Measurements from ENCODE around the gene SLIT3. TPM values are rescaled to one million over a fixed set of nuclear protein-coding genes. Genes with fewer than 3 reads are reported as not detected.
"Not testable (repeated sequence)": the region's sequence is repeated elsewhere in the genome, so short reads cannot be mapped to it uniquely, and the experiment has no call there.

The SLIT3 gene
- total RNA-seq, 6 experiments from 2014 or later, result 0.31 to 1.2 (median 0.65) TPM

GRCh38 chr5:168637281-168637680 is 663.7 kb downstream of the SLIT3 start:
- no peak for DNase-seq
- no peaks in the 10 kb centered on the region for H3K9me3 ChIP-seq
- H3K27ac ChIP-seq, result no peak overlapping the region
- TF ChIP-seq POLR2A (IDR thresholded peaks at IDR 0.05), result no peak
- H3K27me3 ChIP-seq, result no peaks in the 10 kb centered on the region
- intact Hi-C loops (cut with DNase I), result no loop called here
- WGBS (ENCODE audit: insufficient coverage, low coverage, low lambda C conversion rate, missing lambda C conversion rate), result 97% methylated on average over 2 of the region's 2 CpGs
- no peaks in the 10 kb centered on the region for H3K36me3 ChIP-seq
- ATAC-seq, result no peak
- no peak overlapping the region for H3K4me3 ChIP-seq
- no peaks in the 10 kb centered on the region for H3K4me1 ChIP-seq

- ATAC-seq; intact Hi-C loops (cut with DNase I); H3K4me1 ChIP-seq; H3K27me3 ChIP-seq; H3K36me3 ChIP-seq; H3K27ac ChIP-seq; H3K4me3 ChIP-seq; DNase-seq; H3K9me3 ChIP-seq: not testable (repeated sequence)
- WGBS (ENCODE audit: insufficient coverage, low coverage, low lambda C conversion rate, missing lambda C conversion rate), result no CpG with 5 or more reads among the region's 13 CpGs
These were observed 670.0 kb downstream of the SLIT3 start for GRCh38 chr5:168630958-168631357.

GRCh38 chr5:168624850-168625364 is 676.0 kb downstream of the SLIT3 start:
- peaks cover 0 to 21% (median 0%) of the 10 kb centered on the region in 4 donors for H3K4me1 ChIP-seq
- H3K9me3 ChIP-seq, result no peaks in the 10 kb centered on the region
- 21% methylated on average over 3 of the region's 3 CpGs for WGBS (ENCODE audit: insufficient coverage, low coverage, low lambda C conversion rate, missing lambda C conversion rate)
- no peak for TF ChIP-seq CTCF (IDR thresholded peaks at IDR 0.05)
- TF ChIP-seq POLR2A (IDR thresholded peaks at IDR 0.05), result no peak
- intact Hi-C loops (cut with DNase I), result no loop called here
- H3K27ac ChIP-seq, result peak overlapping the region; percentile 28 to 82 (median 62)
- no peaks in the 10 kb centered on the region for H3K27me3 ChIP-seq
- no peak overlapping the region for H3K4me3 ChIP-seq
- DNase-seq (no peak), ATAC-seq (peak; percentile 75 to 90 (median 86))
- no peaks in the 10 kb centered on the region for H3K36me3 ChIP-seq

- Histone ChIP-seq H3K36me3 (no peaks in the 10 kb centered on the region), H3K27me3 (no peaks in the 10 kb centered on the region), H3K4me3 (no peak overlapping the region), H3K9me3 (no peaks in the 10 kb centered on the region), H3K4me1 (peaks cover 0 to 16% (median 0%) of the 10 kb centered on the region in 4 donors), H3K27ac (no peak overlapping the region)
- DNase-seq (no peak), ATAC-seq (no peak)
- WGBS (ENCODE audit: insufficient coverage, low coverage, low lambda C conversion rate, missing lambda C conversion rate), result 75% methylated on average over 1 of the region's 1 CpG
- intact Hi-C loops (cut with DNase I), result no loop called here
- TF ChIP-seq CTCF (IDR thresholded peaks at IDR 0.05), result no peak
These were observed 680.1 kb downstream of the SLIT3 start for GRCh38 chr5:168620807-168621206.

GRCh38 chr5:168614661-168615060 is 686.3 kb downstream of the SLIT3 start:
- Histone ChIP-seq H3K9me3 (no peaks in the 10 kb centered on the region), H3K4me1 (peaks cover 0 to 30% (median 10%) of the 10 kb centered on the region in 4 donors), H3K4me3 (no peak overlapping the region), H3K36me3 (no peaks in the 10 kb centered on the region), H3K27me3 (no peaks in the 10 kb centered on the region), H3K27ac (peak overlapping the region in 2 of 3 donors; percentile 86 to 91)
- WGBS (ENCODE audit: insufficient coverage, low coverage, low lambda C conversion rate, missing lambda C conversion rate), result 100% methylated on average over 1 of the region's 10 CpGs
- no peak for ATAC-seq
- intact Hi-C loops (cut with DNase I), result no loop called here
- TF ChIP-seq CTCF (IDR thresholded peaks at IDR 0.05) (no peak), POLR2A (IDR thresholded peaks at IDR 0.05) (no peak)
- DNase-seq, result no peak

Measured in right lobe of liver (tissue), 6 donors.